H1 (cell line): ENCODE measurements around the gene CRADD. TPM values are rescaled to one million over a fixed set of nuclear protein-coding genes. Genes with fewer than 3 reads are reported as not detected.

ENCODE experiments used
- BRCA1 ChIP-seq: IDR thresholded peaks from 2 replicates; pipeline ENCODE4 v1.6.1; 2012; ENCODE audit warnings: low read depth, low read length, improper control_type of control experiment
- SP2 ChIP-seq: IDR thresholded peaks from 2 replicates; pipeline ENCODE4 v1.6.1; 2012; ENCODE audit warnings: mild to moderate bottlenecking, low read length, inconsistent platforms
- SUZ12 ChIP-seq: fragments of 200-600 bp; sonication (generic); IDR thresholded peaks from 2 replicates; pipeline ENCODE4 v1.6.1; 2012; ENCODE audit warnings: mild to moderate bottlenecking, inconsistent platforms, low read length, moderate library complexity, mixed read lengths
- TAF7 ChIP-seq: optimal IDR thresholded peaks from 2 replicates; pipeline ENCODE3; 2011; ENCODE audit warnings: low read depth, mild to moderate bottlenecking, inconsistent platforms, low read length, moderate library complexity, borderline replicate concordance
- polyA plus RNA-seq, 7 experiments: library from polyadenylated mRNA; depleted of rRNA in 3 of 7; stranded (reverse) in 5 of 7; unstranded in 2 of 7; fragments of >200 nt in 5 of 7; fragments of 200-250 nt in 2 of 7; gene quantifications; 1 replicate in 5 of 7; 2 replicates in 1 of 7; 4 replicates in 1 of 7; pipeline versions ENCODE4 v1.2.1 to v1.2.3, GENCODE V29; 2011 to 2013; ENCODE audit warnings: missing spikeins in 2 of 7, mixed read lengths in 2 of 7
- total RNA-seq: library from RNA; stranded (reverse); fragmentation: NEBNext Ultra II Directional; extraction: Animal tissue kit (Norgen Biotek cat#: 25700); gene quantifications from 2 replicates; pipeline ENCODE4 v1.2.1, GENCODE V29; 2021
- TF ChIP-seq, protein P1 (sequence below), 3 experiments: IDR thresholded peaks; 1 replicate in 2 of 3; 2 replicates in 1 of 3; pipeline versions ENCODE4 v1.5.1 to v1.6.1; 2011; ENCODE audit warnings: low read length in 3 of 3, mild to moderate bottlenecking in 3 of 3, inconsistent platforms in 2 of 3, low read depth in 1 of 3, moderate library complexity in 1 of 3; ENCODE audit not compliant: insufficient read depth in 1 of 3; ENCODE audit errors: control extremely low read depth in 1 of 3

CRADD gene
- total and polyA plus RNA-seq, 2 of the 8 experiments (the other 6 are each of a cell fraction or from before 2014, with no cell fraction given), result 8.1 to 15.4 TPM

DNA sequence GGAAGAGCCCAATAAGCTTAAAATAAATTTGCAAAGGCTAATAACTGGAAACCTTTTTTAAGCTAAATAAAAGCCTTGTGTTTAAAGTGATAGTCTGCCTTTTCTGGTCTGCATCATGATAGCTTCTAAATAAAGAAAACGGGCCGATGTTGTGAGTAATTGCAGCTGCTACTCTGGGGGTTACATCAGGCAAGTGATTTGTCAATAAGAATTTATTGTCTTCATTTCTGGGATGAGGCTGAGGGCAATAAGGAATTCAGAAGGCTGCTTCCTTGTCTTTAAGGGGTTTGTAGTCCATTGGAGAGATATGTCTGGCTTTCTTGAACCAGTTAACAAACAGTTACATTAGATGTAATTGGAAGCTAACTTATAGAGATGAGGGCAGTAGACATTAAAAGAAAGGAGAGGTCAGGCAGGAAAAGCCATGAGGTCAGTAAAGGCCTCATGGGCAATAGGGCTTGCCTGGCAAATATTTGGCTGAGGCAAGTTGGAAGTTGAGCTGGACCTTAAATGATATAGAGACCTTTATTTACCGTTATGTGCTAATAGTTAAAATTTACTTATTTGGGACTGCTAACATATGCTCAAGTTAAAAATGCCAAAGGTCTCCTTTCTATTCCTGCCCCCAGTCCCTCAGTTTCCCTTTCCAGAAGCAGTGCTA lies 85.0 kb downstream of the CRADD start (continued):
- TF ChIP-seq, protein P1, sequence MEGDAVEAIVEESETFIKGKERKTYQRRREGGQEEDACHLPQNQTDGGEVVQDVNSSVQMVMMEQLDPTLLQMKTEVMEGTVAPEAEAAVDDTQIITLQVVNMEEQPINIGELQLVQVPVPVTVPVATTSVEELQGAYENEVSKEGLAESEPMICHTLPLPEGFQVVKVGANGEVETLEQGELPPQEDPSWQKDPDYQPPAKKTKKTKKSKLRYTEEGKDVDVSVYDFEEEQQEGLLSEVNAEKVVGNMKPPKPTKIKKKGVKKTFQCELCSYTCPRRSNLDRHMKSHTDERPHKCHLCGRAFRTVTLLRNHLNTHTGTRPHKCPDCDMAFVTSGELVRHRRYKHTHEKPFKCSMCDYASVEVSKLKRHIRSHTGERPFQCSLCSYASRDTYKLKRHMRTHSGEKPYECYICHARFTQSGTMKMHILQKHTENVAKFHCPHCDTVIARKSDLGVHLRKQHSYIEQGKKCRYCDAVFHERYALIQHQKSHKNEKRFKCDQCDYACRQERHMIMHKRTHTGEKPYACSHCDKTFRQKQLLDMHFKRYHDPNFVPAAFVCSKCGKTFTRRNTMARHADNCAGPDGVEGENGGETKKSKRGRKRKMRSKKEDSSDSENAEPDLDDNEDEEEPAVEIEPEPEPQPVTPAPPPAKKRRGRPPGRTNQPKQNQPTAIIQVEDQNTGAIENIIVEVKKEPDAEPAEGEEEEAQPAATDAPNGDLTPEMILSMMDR (IDR thresholded peaks at IDR 0.05; ENCODE audit: control extremely low read depth in 1 of 3, insufficient read depth in 1 of 3, low read depth in 1 of 3, low read length in 3 of 3), result no peak
- TF ChIP-seq SUZ12, result no peak
- no peak for TF ChIP-seq SP2
- TF ChIP-seq TAF7, result no peak
- no peak for TF ChIP-seq BRCA1
